Hepatocyte (in vitro differentiated cells): Measurements from ENCODE around the gene PARK7. TPM values are rescaled to one million over a fixed set of nuclear protein-coding genes. Genes with fewer than 3 reads are reported as not detected.

Experiments used
- DNase-seq: peaks from one replicate; pipeline ENCODE4 v3.0.0-alpha.2; 2016; ENCODE audit warnings: low spot score
- H2AFZ ChIP-seq: fragments of 200-600 bp; sonication (generic); 2 replicates; pipeline ENCODE4 v1.6.0; 2016; ENCODE audit warnings: antibody characterized with exemption, mild to moderate bottlenecking
- H3K27ac ChIP-seq: fragments of 200-600 bp; sonication (generic); 2 replicates; pipeline ENCODE4 v1.5.1; 2016; ENCODE audit warnings: mild to moderate bottlenecking
- H3K27me3 ChIP-seq: fragments of 200-600 bp; sonication (generic); 2 replicates; pipeline ENCODE4 v1.6.1; 2016
- H3K36me3 ChIP-seq: fragments of 200-600 bp; sonication (generic); replicated peaks from 2 replicates; pipeline ENCODE4 v1.5.1; 2016; ENCODE audit warnings: low read depth; ENCODE audit not compliant: insufficient read depth
- H3K4me1 ChIP-seq: fragments of 200-600 bp; sonication (generic); 2 replicates; pipeline ENCODE4 v1.5.1; 2016; ENCODE audit warnings: mild to moderate bottlenecking, moderate library complexity; ENCODE audit not compliant: insufficient read depth
- H3K4me2 ChIP-seq: fragments of 200-600 bp; sonication (generic); 2 replicates; pipeline ENCODE4 v1.6.0; 2016
- H3K4me3 ChIP-seq: fragments of 200-600 bp; sonication (generic); 2 replicates; pipeline ENCODE4 v1.5.1; 2016; ENCODE audit warnings: mild to moderate bottlenecking
- H3K79me2 ChIP-seq: fragments of 200-600 bp; sonication (generic); 2 replicates; pipeline ENCODE4 v1.6.0; 2017; ENCODE audit warnings: mild to moderate bottlenecking
- H3K9me2 ChIP-seq: fragments of 200-600 bp; sonication (generic); replicated peaks from 2 replicates; pipeline ENCODE4 v1.6.0; 2017; ENCODE audit warnings: mild to moderate bottlenecking; ENCODE audit not compliant: insufficient read depth
- H3K9me3 ChIP-seq: fragments of 200-600 bp; sonication (generic); 2 replicates; pipeline ENCODE4 v1.5.1; 2016; ENCODE audit warnings: low read depth, mild to moderate bottlenecking
- H4K20me1 ChIP-seq: fragments of 200-600 bp; sonication (generic); 2 replicates; pipeline ENCODE4 v1.6.0; 2016; ENCODE audit warnings: mild to moderate bottlenecking; ENCODE audit not compliant: insufficient read depth, poor library complexity, severe bottlenecking
- EZH2 ChIP-seq: fragments of 200-600 bp; sonication (generic); IDR thresholded peaks from 2 replicates; pipeline ENCODE4 v1.6.1; 2016; ENCODE audit warnings: antibody characterized with exemption, mild to moderate bottlenecking, borderline replicate concordance
- EZH2phosphoT487 ChIP-seq: fragments of 200-600 bp; sonication (generic); IDR thresholded peaks from one replicate; pipeline ENCODE4 v1.6.1; 2018; ENCODE audit warnings: antibody characterized with exemption, mild to moderate bottlenecking, low read depth, moderate library complexity; ENCODE audit not compliant: unreplicated experiment, severe bottlenecking
- WGBS: methylation state at CpG from one replicate; pipeline ENCODE4 v1.1.6; 2016; ENCODE audit warnings: low lambda C conversion rate; ENCODE audit errors: missing lambda C conversion rate; 5-methylcytosine and 5-hydroxymethylcytosine counted together
- polyA plus RNA-seq: library from polyadenylated mRNA; unstranded; fragments of >200 nt; fragmentation: Nextera tagmentation; extraction: Ambion mirVana; gene quantifications from 2 replicates; pipeline ENCODE4 v1.2.1, GENCODE V29; 2016
- total RNA-seq: library from RNA; depleted of rRNA; stranded (reverse); fragments of >200 nt; gene quantifications from 2 replicates; pipeline ENCODE4 v1.2.3, GENCODE V29; 2014
- TF ChIP-seq, protein P1 (sequence below): fragments of 200-600 bp; sonication (generic); IDR thresholded peaks from 2 replicates; pipeline ENCODE4 v1.5.1; 2016; ENCODE audit warnings: antibody characterized with exemption, mild to moderate bottlenecking; ENCODE audit not compliant: poor library complexity

Gene PARK7
- total RNA-seq = 166 and 182 TPM in 2 replicates
- polyA plus RNA-seq = 395 and 409 TPM in 2 replicates

DNA sequence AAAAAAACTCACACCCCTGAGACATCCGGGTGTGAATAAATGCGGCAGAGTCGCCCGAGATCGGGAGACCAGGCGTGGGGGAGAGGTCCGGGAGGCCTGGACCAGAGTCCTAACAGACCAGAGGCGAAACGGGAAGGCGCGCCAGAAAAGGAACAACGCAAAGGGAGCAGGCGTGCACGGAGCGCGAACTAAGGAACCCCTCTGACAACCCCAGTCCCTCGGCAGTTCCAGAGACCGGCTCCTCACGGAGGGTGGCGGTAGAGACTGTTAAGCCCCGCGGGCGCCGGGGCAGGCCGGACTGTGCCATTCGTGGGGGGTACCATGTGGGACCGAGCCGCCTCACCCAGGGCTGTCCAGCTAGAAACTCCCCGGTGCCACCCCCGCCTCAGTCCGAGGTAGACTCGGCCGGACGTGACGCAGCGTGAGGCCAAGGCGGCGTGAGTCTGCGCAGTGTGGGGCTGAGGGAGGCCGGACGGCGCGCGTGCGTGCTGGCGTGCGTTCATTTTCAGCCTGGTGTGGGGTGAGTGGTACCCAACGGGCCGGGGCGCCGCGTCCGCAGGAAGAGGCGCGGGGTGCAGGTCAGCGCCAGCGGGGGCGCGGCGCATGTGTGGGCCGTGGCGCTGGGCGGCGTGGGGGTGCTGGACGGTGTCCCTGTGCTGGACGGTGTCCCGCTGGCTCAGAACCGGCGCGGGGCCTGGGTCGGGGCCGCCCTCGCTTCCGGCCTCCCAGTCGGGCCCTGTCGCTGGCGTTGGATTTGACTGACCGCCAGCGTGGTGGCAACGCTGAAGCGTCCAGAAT is at the start of gene PARK7:
TSS of gene PARK7 (plus strand) at position 496 of the 798 bp plus-strand sequence. CDS start 1,075 bp downstream, outside the sequence.
- Histone ChIP-seq H3K9me3 (no peaks in the 10 kb centered on the region), H3K4me3 (peak within 1 kb of the TSS; percentile 59), H3K36me3 (no peaks in the 10 kb centered on the region), H2AFZ (peak within 1 kb of the TSS; percentile 87), H3K4me2 (peak within 1 kb of the TSS; percentile 79), H3K4me1 (peaks cover 7% of the 10 kb centered on the region), H3K9me2 (no peaks in the 10 kb centered on the region), H3K79me2 (peaks cover 46% of the 10 kb centered on the region), H4K20me1 (no peaks in the 10 kb centered on the region), H3K27me3 (no peaks in the 10 kb centered on the region), H3K27ac (peak within 1 kb of the TSS; percentile 92)
- 1% methylated on average over 37 of the region's 81 CpGs for WGBS
- no peak for TF ChIP-seq EZH2phosphoT487
- TF ChIP-seq, protein P1, sequence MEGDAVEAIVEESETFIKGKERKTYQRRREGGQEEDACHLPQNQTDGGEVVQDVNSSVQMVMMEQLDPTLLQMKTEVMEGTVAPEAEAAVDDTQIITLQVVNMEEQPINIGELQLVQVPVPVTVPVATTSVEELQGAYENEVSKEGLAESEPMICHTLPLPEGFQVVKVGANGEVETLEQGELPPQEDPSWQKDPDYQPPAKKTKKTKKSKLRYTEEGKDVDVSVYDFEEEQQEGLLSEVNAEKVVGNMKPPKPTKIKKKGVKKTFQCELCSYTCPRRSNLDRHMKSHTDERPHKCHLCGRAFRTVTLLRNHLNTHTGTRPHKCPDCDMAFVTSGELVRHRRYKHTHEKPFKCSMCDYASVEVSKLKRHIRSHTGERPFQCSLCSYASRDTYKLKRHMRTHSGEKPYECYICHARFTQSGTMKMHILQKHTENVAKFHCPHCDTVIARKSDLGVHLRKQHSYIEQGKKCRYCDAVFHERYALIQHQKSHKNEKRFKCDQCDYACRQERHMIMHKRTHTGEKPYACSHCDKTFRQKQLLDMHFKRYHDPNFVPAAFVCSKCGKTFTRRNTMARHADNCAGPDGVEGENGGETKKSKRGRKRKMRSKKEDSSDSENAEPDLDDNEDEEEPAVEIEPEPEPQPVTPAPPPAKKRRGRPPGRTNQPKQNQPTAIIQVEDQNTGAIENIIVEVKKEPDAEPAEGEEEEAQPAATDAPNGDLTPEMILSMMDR = peak; percentile 37
- TF ChIP-seq EZH2 = no peak
- peak; percentile 99 for DNase-seq

DNA sequence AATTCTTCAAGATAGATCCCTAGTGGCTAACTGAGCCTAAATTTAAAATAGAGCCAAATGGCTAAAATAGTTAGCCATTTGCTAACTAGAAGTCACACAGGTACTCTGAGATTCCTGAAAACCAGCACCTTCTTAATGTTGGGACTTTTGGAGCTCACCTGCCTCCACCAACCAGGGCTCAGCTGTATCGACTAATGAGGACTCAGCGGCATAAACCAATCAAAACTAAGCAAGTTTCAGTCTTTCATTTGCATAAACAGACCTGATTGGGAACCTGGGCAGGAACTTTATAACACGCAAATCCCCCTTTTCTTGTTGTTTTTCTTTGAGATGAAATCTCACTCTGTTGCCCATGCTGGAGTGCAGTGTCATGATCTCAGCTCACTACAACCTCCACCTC is 49.4 kb upstream of the PARK7 start:
- 91% methylated on average over 3 of the region's 3 CpGs for WGBS
- no peak overlapping the region for H3K4me2 ChIP-seq
- no peak overlapping the region for H2AFZ ChIP-seq
- no peak overlapping the region for H3K27ac ChIP-seq
- no peaks in the 10 kb centered on the region for H3K27me3 ChIP-seq
- H3K4me3 ChIP-seq = no peak overlapping the region
- H3K4me1 ChIP-seq = no peaks in the 10 kb centered on the region
- H3K9me3 ChIP-seq = no peaks in the 10 kb centered on the region
- H3K9me2 ChIP-seq = no peaks in the 10 kb centered on the region
- no peaks in the 10 kb centered on the region for H3K79me2 ChIP-seq
- no peaks in the 10 kb centered on the region for H4K20me1 ChIP-seq
- TF ChIP-seq, protein P1 = no peak
- TF ChIP-seq EZH2phosphoT487 (no peak), EZH2 (no peak)
- no peak for DNase-seq
- H3K36me3 ChIP-seq = no peaks in the 10 kb centered on the region

- peak; percentile 12 for DNase-seq
- H3K4me3 ChIP-seq = no peak overlapping the region
- TF ChIP-seq, protein P1 = no peak
- TF ChIP-seq EZH2 (no peak), EZH2phosphoT487 (no peak)
- H3K4me2 ChIP-seq = no peak overlapping the region
- no peaks in the 10 kb centered on the region for H4K20me1 ChIP-seq
- no peaks in the 10 kb centered on the region for H3K9me2 ChIP-seq
- no peaks in the 10 kb centered on the region for H3K4me1 ChIP-seq
- H3K27ac ChIP-seq = no peak overlapping the region
- no peak overlapping the region for H2AFZ ChIP-seq
- H3K36me3 ChIP-seq = no peaks in the 10 kb centered on the region
- no peaks in the 10 kb centered on the region for H3K27me3 ChIP-seq
- 59% methylated on average over 18 of the region's 18 CpGs for WGBS
- no peaks in the 10 kb centered on the region for H3K9me3 ChIP-seq
- no peaks in the 10 kb centered on the region for H3K79me2 ChIP-seq
These were observed 48.6 kb upstream of the PARK7 start for GRCh38 chr1:7912743-7913557.
